ENCODE results near the gene MST1.

MST1 gene

DNA sequence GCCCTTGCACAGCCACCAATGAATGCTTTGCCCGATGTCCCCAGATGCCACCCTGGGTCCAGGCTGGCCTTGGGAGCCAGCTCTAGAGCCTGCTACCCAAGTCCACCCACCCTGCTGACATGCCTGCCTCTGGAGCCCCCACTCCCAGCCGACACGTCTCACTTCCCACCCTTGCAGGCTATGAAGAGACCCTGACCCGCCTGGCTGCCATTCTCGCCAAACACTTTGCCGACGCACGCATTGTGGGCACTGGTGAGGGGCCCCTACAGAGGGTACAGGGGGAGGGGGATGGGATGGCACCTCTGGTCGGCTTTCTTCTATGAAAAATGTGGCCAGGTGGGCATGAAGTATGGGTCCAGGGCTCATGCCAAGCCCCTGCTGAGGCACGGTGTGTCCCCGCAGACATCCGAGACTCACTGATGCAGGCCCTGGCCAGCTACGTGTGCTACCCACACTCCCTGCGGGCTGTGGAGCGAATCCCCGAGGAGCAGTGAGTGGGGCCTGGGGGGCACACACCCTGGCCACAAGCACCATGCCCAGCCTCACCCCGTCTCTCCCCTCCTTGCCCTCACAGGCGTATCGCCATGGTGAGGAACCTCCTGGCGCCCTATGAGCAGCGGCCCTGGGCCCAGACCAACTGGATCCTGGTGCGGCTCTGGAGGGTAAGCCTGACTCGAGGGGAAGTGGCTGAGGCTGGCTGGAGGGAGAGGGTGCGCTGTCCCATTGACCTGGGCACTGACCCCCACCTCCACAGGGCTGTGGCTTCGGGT is 24.2 kb upstream of the MST1 start:
- no peak for DNase-seq (ENCODE audit: low spot score)
- TF ChIP-seq, protein P1, sequence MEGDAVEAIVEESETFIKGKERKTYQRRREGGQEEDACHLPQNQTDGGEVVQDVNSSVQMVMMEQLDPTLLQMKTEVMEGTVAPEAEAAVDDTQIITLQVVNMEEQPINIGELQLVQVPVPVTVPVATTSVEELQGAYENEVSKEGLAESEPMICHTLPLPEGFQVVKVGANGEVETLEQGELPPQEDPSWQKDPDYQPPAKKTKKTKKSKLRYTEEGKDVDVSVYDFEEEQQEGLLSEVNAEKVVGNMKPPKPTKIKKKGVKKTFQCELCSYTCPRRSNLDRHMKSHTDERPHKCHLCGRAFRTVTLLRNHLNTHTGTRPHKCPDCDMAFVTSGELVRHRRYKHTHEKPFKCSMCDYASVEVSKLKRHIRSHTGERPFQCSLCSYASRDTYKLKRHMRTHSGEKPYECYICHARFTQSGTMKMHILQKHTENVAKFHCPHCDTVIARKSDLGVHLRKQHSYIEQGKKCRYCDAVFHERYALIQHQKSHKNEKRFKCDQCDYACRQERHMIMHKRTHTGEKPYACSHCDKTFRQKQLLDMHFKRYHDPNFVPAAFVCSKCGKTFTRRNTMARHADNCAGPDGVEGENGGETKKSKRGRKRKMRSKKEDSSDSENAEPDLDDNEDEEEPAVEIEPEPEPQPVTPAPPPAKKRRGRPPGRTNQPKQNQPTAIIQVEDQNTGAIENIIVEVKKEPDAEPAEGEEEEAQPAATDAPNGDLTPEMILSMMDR (IDR thresholded peaks at IDR 0.05; ENCODE audit: extremely low read depth, missing control alignments), result no peak

- no peak for DNase-seq (ENCODE audit: low spot score)
- TF ChIP-seq, protein P1 (IDR thresholded peaks at IDR 0.05; ENCODE audit: extremely low read depth, missing control alignments), result no peak
Measured at GRCh38 chr3:49712631-49713317, 23.5 kb upstream of the MST1 start.

GRCh38 chr3:49712166-49712565 is 22.9 kb upstream of the MST1 start:
- TF ChIP-seq, protein P1 (IDR thresholded peaks at IDR 0.05; ENCODE audit: extremely low read depth, missing control alignments), result no peak
- no peak for DNase-seq (ENCODE audit: low spot score)

GRCh38 chr3:49711489-49711888 is 22.2 kb upstream of the MST1 start:
- DNase-seq (ENCODE audit: low spot score), result no peak

GRCh38 chr3:49709852-49710251 is 20.6 kb upstream of the MST1 start:
- TF ChIP-seq, protein P1 (IDR thresholded peaks at IDR 0.05; ENCODE audit: extremely low read depth, missing control alignments), result no peak
- no peak for DNase-seq (ENCODE audit: low spot score)

More at GRCh38 chr3:49711489-49711888, 22.2 kb upstream of the MST1 start:
- TF ChIP-seq, protein P1 (IDR thresholded peaks at IDR 0.05; ENCODE audit: extremely low read depth, missing control alignments), result no peak

GRCh38 chr3:49707113-49707480 is 17.8 kb upstream of the MST1 start:
- no peak for DNase-seq (ENCODE audit: low spot score)
- TF ChIP-seq, protein P1 (IDR thresholded peaks at IDR 0.05; ENCODE audit: extremely low read depth, missing control alignments), result no peak

- TF ChIP-seq, protein P1 (IDR thresholded peaks at IDR 0.05; ENCODE audit: extremely low read depth, missing control alignments), result no peak
Measured at GRCh38 chr3:49706456-49707112, 17.3 kb upstream of the MST1 start.

More at GRCh38 chr3:49706456-49707112, 17.3 kb upstream of the MST1 start:
- DNase-seq (ENCODE audit: low spot score), result no peak
